DMS53 (cell line): ENCODE results near the gene USP27X.

Experiments
- DNase-seq: peaks from one replicate; lab custom pipeline; 2025; lab: John Stamatoyannopoulos, UW

The USP27X gene

GRCh38 chrX:49884290-49884862 lies 5.1 kb downstream of the USP27X start:
- peak; percentile 83 for DNase-seq

GRCh38 chrX:49892542-49892941 lies 13.3 kb downstream of the USP27X start:
- no peak for DNase-seq

- DNase-seq = no peak
Measured at GRCh38 chrX:49896951-49897350, 17.7 kb downstream of the USP27X start.

- peak; percentile 16 for DNase-seq
Measured at GRCh38 chrX:49901048-49901447, 21.8 kb downstream of the USP27X start.

DNA sequence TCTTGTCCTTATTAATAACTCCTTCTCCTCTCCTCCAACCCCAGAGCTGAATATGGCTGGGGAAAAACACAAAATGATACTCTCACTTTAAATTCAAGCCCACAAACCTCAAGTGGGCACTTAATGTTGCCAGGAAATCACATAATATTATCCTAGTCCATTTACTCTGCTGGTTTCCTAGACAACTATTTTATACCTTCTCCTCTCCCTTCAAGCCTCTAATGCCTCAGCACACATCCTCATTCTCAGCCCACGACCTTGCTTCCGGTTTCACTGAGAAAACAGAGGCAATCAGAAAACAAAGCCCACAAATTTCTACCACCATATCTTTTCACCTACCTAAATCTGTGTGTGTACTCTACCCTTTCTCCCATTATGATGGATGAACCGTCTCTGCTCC lies 31.1 kb downstream of the USP27X start:
- DNase-seq = peak; percentile 88

- peak; percentile 48 for DNase-seq
Measured at GRCh38 chrX:49912086-49912485, 32.8 kb downstream of the USP27X start.

- DNase-seq = peak; percentile 5
Measured at GRCh38 chrX:49912861-49913260, 33.6 kb downstream of the USP27X start.

- DNase-seq = peak; percentile 76
Measured at GRCh38 chrX:49915361-49916222, 36.3 kb downstream of the USP27X start.

DNA sequence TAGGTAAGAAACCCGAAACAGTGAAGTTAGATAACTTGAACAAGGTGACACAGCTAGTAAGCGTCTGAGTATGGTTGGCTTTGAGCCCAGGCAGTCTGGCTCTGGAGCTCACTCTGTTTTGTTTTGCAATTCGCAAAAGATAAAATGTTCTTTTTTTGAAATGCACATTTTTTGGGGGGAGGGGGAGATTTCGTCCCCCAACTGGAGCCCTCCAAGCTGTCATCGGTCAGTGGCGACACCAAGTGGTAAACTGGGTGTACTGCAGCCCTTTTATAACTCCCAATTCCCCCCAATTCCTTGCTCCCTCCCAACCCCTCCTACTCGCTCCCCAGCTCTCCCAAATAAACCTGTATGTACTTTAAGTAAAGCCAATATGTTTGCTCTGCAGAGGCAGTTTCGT lies 40.3 kb downstream of the USP27X start:
- DNase-seq = peak; percentile 37

GRCh38 chrX:49921109-49921508 lies 41.8 kb downstream of the USP27X start:
- DNase-seq = no peak

DNA sequence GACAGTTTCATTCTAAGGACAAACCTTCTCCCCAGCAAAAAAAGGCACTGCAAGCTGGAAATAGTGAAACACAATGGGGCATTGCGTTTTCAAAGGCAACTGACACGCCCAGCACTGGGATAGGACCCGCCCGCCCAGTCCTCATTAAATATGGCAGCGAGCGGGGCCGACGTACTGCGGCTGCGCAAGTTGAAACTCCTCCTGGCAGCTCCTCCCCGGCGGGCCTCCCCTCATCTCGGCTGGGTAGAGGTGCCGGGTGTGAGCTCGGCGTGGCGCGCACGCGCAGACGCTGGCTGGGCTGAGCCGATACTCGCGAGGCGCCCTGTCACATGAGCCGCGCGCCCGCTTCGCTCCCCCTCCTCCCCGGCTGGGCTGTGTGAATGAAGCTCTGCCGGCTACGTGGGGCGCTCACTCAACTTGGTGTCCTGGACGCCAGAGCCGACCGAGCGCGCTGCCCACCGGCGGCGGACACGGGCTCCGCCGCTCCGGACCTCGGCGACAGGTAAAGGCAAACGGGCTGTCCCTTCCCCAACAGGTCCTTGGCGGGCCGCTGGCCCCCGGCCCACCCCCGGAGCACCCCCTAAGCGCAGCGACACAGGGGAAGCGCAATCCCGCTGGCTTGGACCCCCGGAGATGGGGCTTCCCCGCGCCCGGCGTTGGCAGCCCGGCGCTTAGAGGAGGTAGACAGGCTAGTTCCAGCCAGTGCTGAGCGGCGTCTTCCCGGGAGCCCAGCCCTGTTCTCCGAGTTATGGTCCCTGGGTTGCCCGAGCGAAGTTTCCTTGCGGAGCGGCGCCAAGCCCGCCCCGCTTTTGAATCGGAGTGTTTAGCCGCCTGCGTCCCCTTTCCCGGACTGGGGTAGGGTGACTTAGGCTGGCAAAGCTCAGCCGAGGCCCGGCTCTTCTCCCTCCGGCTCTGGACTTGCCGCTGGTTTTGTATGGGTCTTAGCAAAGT lies 43.3 kb downstream of the USP27X start, which contains the start of gene CLCN5:
Gene CLCN5, plus strand, starts transcription at position 306 of the 951 bp plus-strand sequence. CDS start 2,703 bp downstream, outside the sequence.
- peak; percentile 97 for DNase-seq

GRCh38 chrX:49925176-49925575 lies 45.9 kb downstream of the USP27X start:
- DNase-seq = no peak

- DNase-seq = no peak
Measured at GRCh38 chrX:49930039-49930438, 50.8 kb downstream of the USP27X start.
